GM21723 (cell line): ENCODE data around the gene TRAPPC12.
"Not testable (repeated sequence)": the region's sequence is repeated elsewhere in the genome, so short reads cannot be mapped to it uniquely, and the experiment has no call there.

Experiments
- ATAC-seq: cut with Tn5 transposase; IDR thresholded peaks from one replicate; pipeline ENCODE4 v1.9.1; 2021; ENCODE audit warnings: mild to moderate bottlenecking, moderate library complexity; ENCODE audit not compliant: unreplicated experiment

Gene TRAPPC12

GRCh38 chr2:3368261-3368722 lies 11.2 kb upstream of the TRAPPC12 start:
- ATAC-seq, result no peak

- ATAC-seq, result not testable (repeated sequence)
Measured at GRCh38 chr2:3369340-3370181, 9.9 kb upstream of the TRAPPC12 start.

GRCh38 chr2:3376821-3377220 lies 2.7 kb upstream of the TRAPPC12 start:
- ATAC-seq, result no peak

GRCh38 chr2:3377279-3377611 lies 2.2 kb upstream of the TRAPPC12 start:
- peak; percentile 28 for ATAC-seq

GRCh38 chr2:3377612-3378432 lies 1.7 kb upstream of the TRAPPC12 start, which contains the start of gene EIPR1:
Gene EIPR1 (minus strand): TSS chr2:3377818. CDS start chr2:3377689, 129 bp downstream.
- peak; percentile 82 for ATAC-seq

- no peak for ATAC-seq
Measured at GRCh38 chr2:3379339-3379646, 201 bp upstream of the TRAPPC12 start.

GRCh38 chr2:3386448-3386958 lies 7.0 kb downstream of the TRAPPC12 start:
- ATAC-seq, result no peak

GRCh38 chr2:3387011-3387410 lies 7.5 kb downstream of the TRAPPC12 start:
- no peak for ATAC-seq

- ATAC-seq, result no peak
Measured at GRCh38 chr2:3387644-3388411, 8.3 kb downstream of the TRAPPC12 start.

- no peak for ATAC-seq
Measured at GRCh38 chr2:3388412-3388738, 8.9 kb downstream of the TRAPPC12 start.

- no peak for ATAC-seq
Measured at GRCh38 chr2:3389193-3389592, 9.7 kb downstream of the TRAPPC12 start.

GRCh38 chr2:3390041-3390440 lies 10.5 kb downstream of the TRAPPC12 start:
- ATAC-seq, result no peak

GRCh38 chr2:3392216-3392615 lies 12.7 kb downstream of the TRAPPC12 start:
- ATAC-seq, result no peak

GRCh38 chr2:3396920-3397559 lies 17.5 kb downstream of the TRAPPC12 start:
- no peak for ATAC-seq

- no peak for ATAC-seq
Measured at GRCh38 chr2:3398857-3399256, 19.4 kb downstream of the TRAPPC12 start.

- no peak for ATAC-seq
Measured at GRCh38 chr2:3399381-3399780, 19.9 kb downstream of the TRAPPC12 start.

GRCh38 chr2:3399829-3400228 lies 20.3 kb downstream of the TRAPPC12 start:
- ATAC-seq, result no peak

- peak; percentile 100 for ATAC-seq
Measured at GRCh38 chr2:3403587-3404334, 24.3 kb downstream of the TRAPPC12 start.

GRCh38 chr2:3404349-3404894 lies 24.9 kb downstream of the TRAPPC12 start:
- no peak for ATAC-seq

- ATAC-seq, result no peak
Measured at GRCh38 chr2:3405307-3405706, 25.8 kb downstream of the TRAPPC12 start.
